PC-3 (cell line): Measurements from ENCODE around the gene ZFAND4.

ENCODE experiments used
- CTCF ChIP-seq: fragments of 300-600 bp; sonication (generic); conservative IDR thresholded peaks from 2 replicates; pipeline ENCODE4 v1.5.1; 2017; ENCODE audit warnings: antibody characterized with exemption, low read depth, mild to moderate bottlenecking, low read length
- EZH2 ChIP-seq: fragments of 300-600 bp; sonication (generic); IDR thresholded peaks from one replicate; pipeline ENCODE4 v1.6.1; 2017; ENCODE audit warnings: antibody characterized with exemption, mild to moderate bottlenecking, low read length; ENCODE audit not compliant: unreplicated experiment
- EZH2phosphoT487 ChIP-seq: fragments of 300-600 bp; sonication (generic); IDR thresholded peaks from 2 replicates; pipeline ENCODE4 v1.6.1; 2018; ENCODE audit warnings: mild to moderate bottlenecking, antibody characterized with exemption, low read length, borderline replicate concordance

- TF ChIP-seq CTCF (no peak), EZH2phosphoT487 (no peak), EZH2 (no peak)
Measured at GRCh38 chr10:45589868-45590267, 82.7 kb downstream of the ZFAND4 start.
